Right hindlimb (tissue), 1 donor: ENCODE measurements around the gene ARHGEF11.
A peak's percentile ranks its signal among the peaks of the same experiment; 100 is the strongest.
"Not testable (repeated sequence)": the region's sequence is repeated elsewhere in the genome, so short reads cannot be mapped to it uniquely, and the experiment has no call there.

Source experiments
- DNase-seq: peaks from one replicate; pipeline ENCODE4 v3.0.0-alpha.2; 2018

Gene ARHGEF11

GRCh38 chr1:156927215-156928042, 118.1 kb downstream of the ARHGEF11 start:
- peak; percentile 80 for DNase-seq

- not testable (repeated sequence) for DNase-seq
Observed at GRCh38 chr1:156926695-156927094, 118.8 kb downstream of the ARHGEF11 start.

- no peak for DNase-seq
Observed at GRCh38 chr1:156926175-156926574, 119.4 kb downstream of the ARHGEF11 start.

GRCh38 chr1:156925154-156926010, 120.2 kb downstream of the ARHGEF11 start:
- DNase-seq = no peak

GRCh38 chr1:156924478-156925153, 120.9 kb downstream of the ARHGEF11 start:
- no peak for DNase-seq

GRCh38 chr1:156923670-156924477, 121.7 kb downstream of the ARHGEF11 start:
- DNase-seq = no peak

GRCh38 chr1:156922986-156923669, 122.4 kb downstream of the ARHGEF11 start:
- no peak for DNase-seq

GRCh38 chr1:156921053-156921529, 124.5 kb downstream of the ARHGEF11 start:
- DNase-seq = no peak

GRCh38 chr1:156920233-156921052, 125.1 kb downstream of the ARHGEF11 start, which contains the start of gene LRRC71:
Gene LRRC71 (plus strand): TSS chr1:156920632. CDS start chr1:156920804, 172 bp downstream.
- DNase-seq = peak; percentile 85

GRCh38 chr1:156914440-156914856, 131.1 kb downstream of the ARHGEF11 start:
- no peak for DNase-seq

- DNase-seq = no peak
Observed at GRCh38 chr1:156913809-156914387, 131.6 kb downstream of the ARHGEF11 start.

GRCh38 chr1:156912861-156913808, 132.4 kb downstream of the ARHGEF11 start:
- no peak for DNase-seq

GRCh38 chr1:156912310-156912709, 133.2 kb downstream of the ARHGEF11 start:
- DNase-seq = no peak

- DNase-seq = no peak
Observed at GRCh38 chr1:156911577-156912298, 133.8 kb downstream of the ARHGEF11 start.

GRCh38 chr1:156910309-156910782, 135.2 kb downstream of the ARHGEF11 start:
- DNase-seq = peak; percentile 41

- DNase-seq = no peak
Observed at GRCh38 chr1:156909671-156910070, 135.9 kb downstream of the ARHGEF11 start.

GRCh38 chr1:156908955-156909354, 136.6 kb downstream of the ARHGEF11 start:
- no peak for DNase-seq

GRCh38 chr1:156908541-156908940, 137.0 kb downstream of the ARHGEF11 start:
- DNase-seq = no peak
